GM18873 (cell line): ENCODE data around the gene VANGL1.
A peak's percentile ranks its signal among the peaks of the same experiment; 100 is the strongest.

ENCODE experiments used
- ATAC-seq: cut with Tn5 transposase; IDR thresholded peaks from one replicate; pipeline ENCODE4 v1.9.1; 2021; ENCODE audit warnings: mild to moderate bottlenecking, moderate library complexity, moderate number of reproducible peaks; ENCODE audit not compliant: unreplicated experiment, low FRiP score

The VANGL1 gene

GRCh38 chr1:115728341-115728740 lies 86.6 kb downstream of the VANGL1 start:
- no peak for ATAC-seq

GRCh38 chr1:115729756-115730155 lies 88.0 kb downstream of the VANGL1 start:
- peak; percentile 49 for ATAC-seq

GRCh38 chr1:115732316-115732715 lies 90.5 kb downstream of the VANGL1 start:
- no peak for ATAC-seq

GRCh38 chr1:115740811-115741210 lies 99.0 kb downstream of the VANGL1 start:
- no peak for ATAC-seq

- ATAC-seq: no peak
These were observed 103.0 kb downstream of the VANGL1 start for GRCh38 chr1:115744646-115745275.

GRCh38 chr1:115746021-115746690 lies 104.4 kb downstream of the VANGL1 start:
- ATAC-seq: no peak
